ENCODE measurements around the gene KDM3A.

- TF ChIP-seq CTCF (IDR thresholded peaks at IDR 0.05): no peak
- TF ChIP-seq POLR2A (IDR thresholded peaks at IDR 0.05): no peak
Observed at GRCh38 chr2:86417961-86418360, 23.2 kb upstream of the KDM3A start.
